Neural cell (in vitro differentiated cells): ENCODE measurements around the gene POU2AF3. TPM values are rescaled to one million over a fixed set of nuclear protein-coding genes. Genes with fewer than 3 reads are reported as not detected.

Source experiments
- H2AFZ ChIP-seq: fragments of 200-600, 300-800 bp; sonication (generic), shearing (Covaris generic); 2 replicates; pipeline ENCODE4 v1.6.0; 2014; ENCODE audit warnings: low read depth, mild to moderate bottlenecking, antibody characterized with exemption, low read length, moderate library complexity
- H3F3A ChIP-seq: fragments of 200-600 bp; shearing (Covaris generic); 2 replicates; pipeline ENCODE4 v1.6.1; 2016; ENCODE audit warnings: mild to moderate bottlenecking, moderate library complexity, mixed read lengths, antibody characterized with exemption, low read length; ENCODE audit not compliant: insufficient read depth, poor library complexity, severe bottlenecking
- H3K27ac ChIP-seq: fragments of 200-600, 300-800 bp; sonication (generic), shearing (Covaris generic); 2 replicates; pipeline ENCODE4 v1.5.1; 2014; ENCODE audit warnings: mild to moderate bottlenecking, low read length, moderate library complexity
- H3K27me3 ChIP-seq: fragments of 300-800, 200-600 bp; sonication (generic), shearing (Covaris generic); 2 replicates; pipeline ENCODE4 v1.6.0; 2014; ENCODE audit warnings: mild to moderate bottlenecking, low read depth, low read length, moderate library complexity; ENCODE audit not compliant: insufficient read depth
- H3K36me3 ChIP-seq: fragments of 300-800, 200-600 bp; sonication (generic), shearing (Covaris generic); 2 replicates; pipeline ENCODE4 v1.5.1; 2014; ENCODE audit warnings: mild to moderate bottlenecking, antibody characterized with exemption, low read length, moderate library complexity; ENCODE audit not compliant: insufficient read depth
- H3K4me2 ChIP-seq: fragments of 300-800, 200-600 bp; sonication (generic), shearing (Covaris generic); 2 replicates; pipeline ENCODE4 v1.6.0; 2014; ENCODE audit warnings: mild to moderate bottlenecking, low read length
- H3K4me3 ChIP-seq: fragments of 300-800, 200-600 bp; sonication (generic), shearing (Covaris generic); 2 replicates; pipeline ENCODE4 v1.5.1; 2014; ENCODE audit warnings: mild to moderate bottlenecking, low read length, moderate library complexity
- H3K79me2 ChIP-seq: fragments of 200-600 bp; shearing (Covaris generic); replicated peaks from 2 replicates; pipeline ENCODE4 v1.6.0; 2014; ENCODE audit warnings: mild to moderate bottlenecking, low read length, moderate library complexity; ENCODE audit not compliant: insufficient read depth
- H3K9ac ChIP-seq: fragments of 300-800, 200-600 bp; sonication (generic), shearing (Covaris generic); 2 replicates; pipeline ENCODE4 v1.6.1; 2016; ENCODE audit warnings: mild to moderate bottlenecking, low read length, mixed read lengths
- H3K9me2 ChIP-seq: fragments of 200-600 bp; shearing (Covaris generic); 2 replicates; pipeline ENCODE4 v1.6.1; 2016; ENCODE audit warnings: mild to moderate bottlenecking, low read length, mixed read lengths; ENCODE audit not compliant: insufficient read depth
- H3K9me3 ChIP-seq: fragments of 200-600, 300-800 bp; sonication (generic), shearing (Covaris generic); 2 replicates; pipeline ENCODE4 v1.6.1; 2016; ENCODE audit warnings: mild to moderate bottlenecking, mixed run types, low read length, moderate library complexity, mixed read lengths
- H4K20me1 ChIP-seq: fragments of 200-600 bp; shearing (Covaris generic); 2 replicates; pipeline ENCODE4 v1.6.1; 2016; ENCODE audit warnings: mild to moderate bottlenecking, mixed run types; ENCODE audit not compliant: insufficient read depth
- CTCF ChIP-seq: fragments of 450-650 bp; IDR thresholded peaks from 2 replicates; pipeline ENCODE4 v1.5.1; 2014; ENCODE audit warnings: antibody characterized with exemption, mild to moderate bottlenecking, moderate library complexity; ENCODE audit not compliant: poor library complexity, severe bottlenecking
- EP300 ChIP-seq: fragments of 450-650 bp; conservative IDR thresholded peaks from 2 replicates; pipeline ENCODE4 v1.6.1; 2014; ENCODE audit warnings: antibody characterized with exemption, mild to moderate bottlenecking, moderate library complexity; ENCODE audit not compliant: poor library complexity, severe bottlenecking
- EZH2 ChIP-seq: fragments of 200-600, 300-800 bp; shearing (Covaris generic), sonication (generic); IDR thresholded peaks from 2 replicates; pipeline ENCODE4 v1.6.1; 2014; ENCODE audit warnings: antibody characterized with exemption, low read length, borderline replicate concordance, mild to moderate bottlenecking; ENCODE audit not compliant: insufficient read depth, poor library complexity, severe bottlenecking
- MXI1 ChIP-seq: fragments of 450-650 bp; conservative IDR thresholded peaks from 2 replicates; pipeline ENCODE4 v1.6.1; 2014; ENCODE audit warnings: antibody characterized with exemption, mild to moderate bottlenecking; ENCODE audit not compliant: poor library complexity, severe bottlenecking
- POLR2AphosphoS5 ChIP-seq: IDR thresholded peaks from 2 replicates; pipeline ENCODE4 v1.6.1; 2012
- RAD21 ChIP-seq: fragments of 450-650 bp; conservative IDR thresholded peaks from 2 replicates; pipeline ENCODE4 v1.6.1; 2014; ENCODE audit warnings: antibody characterized with exemption, mild to moderate bottlenecking, moderate library complexity
- SMC3 ChIP-seq: fragments of 450-650 bp; conservative IDR thresholded peaks from 2 replicates; pipeline ENCODE4 v1.6.1; 2014; ENCODE audit warnings: antibody characterized with exemption, mild to moderate bottlenecking, moderate library complexity; ENCODE audit not compliant: poor library complexity
- TAF1 ChIP-seq: IDR thresholded peaks from 2 replicates; pipeline ENCODE4 v1.6.1; 2012; ENCODE audit warnings: low read depth
- polyA plus RNA-seq: library from polyadenylated mRNA; depleted of rRNA; stranded (reverse); fragments of >200 nt; gene quantifications from 2 replicates; pipeline ENCODE4 v1.2.3, GENCODE V29; 2014
- TF ChIP-seq, protein P1 (sequence below): IDR thresholded peaks from 2 replicates; pipeline ENCODE4 v1.6.1; 2012; ENCODE audit warnings: borderline replicate concordance

POU2AF3 gene
- polyA plus RNA-seq, 1 donor from 2014 or later = not detected

GRCh38 chr11:111253131-111253530 lies 45.2 kb upstream of the POU2AF3 start:
- Histone ChIP-seq H3K9me3 (no peaks in the 10 kb centered on the region), H2AFZ (no peak overlapping the region), H3K9me2 (no peaks in the 10 kb centered on the region), H3K79me2 (no peaks in the 10 kb centered on the region), H4K20me1 (no peaks in the 10 kb centered on the region), H3F3A (no peaks in the 10 kb centered on the region), H3K36me3 (no peaks in the 10 kb centered on the region), H3K9ac (no peak overlapping the region), H3K27ac (no peak overlapping the region), H3K4me3 (no peak overlapping the region), H3K27me3 (no peaks in the 10 kb centered on the region), H3K4me2 (no peak overlapping the region)
- no peak for TF ChIP-seq POLR2AphosphoS5
- no peak for TF ChIP-seq EZH2
- TF ChIP-seq MXI1 = no peak
- no peak for TF ChIP-seq CTCF
- TF ChIP-seq EP300 = no peak
- no peak for TF ChIP-seq RAD21
- TF ChIP-seq, protein P1, sequence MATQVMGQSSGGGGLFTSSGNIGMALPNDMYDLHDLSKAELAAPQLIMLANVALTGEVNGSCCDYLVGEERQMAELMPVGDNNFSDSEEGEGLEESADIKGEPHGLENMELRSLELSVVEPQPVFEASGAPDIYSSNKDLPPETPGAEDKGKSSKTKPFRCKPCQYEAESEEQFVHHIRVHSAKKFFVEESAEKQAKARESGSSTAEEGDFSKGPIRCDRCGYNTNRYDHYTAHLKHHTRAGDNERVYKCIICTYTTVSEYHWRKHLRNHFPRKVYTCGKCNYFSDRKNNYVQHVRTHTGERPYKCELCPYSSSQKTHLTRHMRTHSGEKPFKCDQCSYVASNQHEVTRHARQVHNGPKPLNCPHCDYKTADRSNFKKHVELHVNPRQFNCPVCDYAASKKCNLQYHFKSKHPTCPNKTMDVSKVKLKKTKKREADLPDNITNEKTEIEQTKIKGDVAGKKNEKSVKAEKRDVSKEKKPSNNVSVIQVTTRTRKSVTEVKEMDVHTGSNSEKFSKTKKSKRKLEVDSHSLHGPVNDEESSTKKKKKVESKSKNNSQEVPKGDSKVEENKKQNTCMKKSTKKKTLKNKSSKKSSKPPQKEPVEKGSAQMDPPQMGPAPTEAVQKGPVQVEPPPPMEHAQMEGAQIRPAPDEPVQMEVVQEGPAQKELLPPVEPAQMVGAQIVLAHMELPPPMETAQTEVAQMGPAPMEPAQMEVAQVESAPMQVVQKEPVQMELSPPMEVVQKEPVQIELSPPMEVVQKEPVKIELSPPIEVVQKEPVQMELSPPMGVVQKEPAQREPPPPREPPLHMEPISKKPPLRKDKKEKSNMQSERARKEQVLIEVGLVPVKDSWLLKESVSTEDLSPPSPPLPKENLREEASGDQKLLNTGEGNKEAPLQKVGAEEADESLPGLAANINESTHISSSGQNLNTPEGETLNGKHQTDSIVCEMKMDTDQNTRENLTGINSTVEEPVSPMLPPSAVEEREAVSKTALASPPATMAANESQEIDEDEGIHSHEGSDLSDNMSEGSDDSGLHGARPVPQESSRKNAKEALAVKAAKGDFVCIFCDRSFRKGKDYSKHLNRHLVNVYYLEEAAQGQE = no peak
- no peak for TF ChIP-seq TAF1
- no peak for TF ChIP-seq SMC3

GRCh38 chr11:111253630-111254029 lies 44.7 kb upstream of the POU2AF3 start:
- Histone ChIP-seq H3K27me3 (no peaks in the 10 kb centered on the region), H3K4me3 (no peak overlapping the region), H3K9ac (no peak overlapping the region), H3K9me2 (no peaks in the 10 kb centered on the region), H3K4me2 (no peak overlapping the region), H3K9me3 (no peaks in the 10 kb centered on the region), H3F3A (no peaks in the 10 kb centered on the region), H2AFZ (no peak overlapping the region), H3K36me3 (no peaks in the 10 kb centered on the region), H3K27ac (no peak overlapping the region), H4K20me1 (no peaks in the 10 kb centered on the region), H3K79me2 (no peaks in the 10 kb centered on the region)
- TF ChIP-seq RAD21 = no peak
- no peak for TF ChIP-seq TAF1
- no peak for TF ChIP-seq POLR2AphosphoS5
- no peak for TF ChIP-seq MXI1
- no peak for TF ChIP-seq SMC3
- TF ChIP-seq, protein P1 = no peak
- no peak for TF ChIP-seq EP300
- TF ChIP-seq CTCF = no peak
- no peak for TF ChIP-seq EZH2
